Stimulated activated CD4-positive, alpha-beta T cell treated with anti-CD3 and anti-CD28 coated beads, Interleukin-12 subunit alpha, Interleukin-12 subunit beta, amount 100 ng/mL, for 4 hours (primary cell): Measurements from ENCODE around the gene CD248.

Experiments
- DNase-seq: peaks from one replicate; pipeline ENCODE4 v3.0.0-alpha.2; 2020

Gene CD248

GRCh38 chr11:66339686-66340483 is 23.0 kb upstream of the CD248 start:
- DNase-seq = no peak

- no peak for DNase-seq
Observed at GRCh38 chr11:66339162-66339675, 22.4 kb upstream of the CD248 start.

GRCh38 chr11:66338276-66339161 is 21.7 kb upstream of the CD248 start:
- DNase-seq = no peak

- DNase-seq = no peak
Observed at GRCh38 chr11:66337103-66337899, 20.5 kb upstream of the CD248 start.

DNA sequence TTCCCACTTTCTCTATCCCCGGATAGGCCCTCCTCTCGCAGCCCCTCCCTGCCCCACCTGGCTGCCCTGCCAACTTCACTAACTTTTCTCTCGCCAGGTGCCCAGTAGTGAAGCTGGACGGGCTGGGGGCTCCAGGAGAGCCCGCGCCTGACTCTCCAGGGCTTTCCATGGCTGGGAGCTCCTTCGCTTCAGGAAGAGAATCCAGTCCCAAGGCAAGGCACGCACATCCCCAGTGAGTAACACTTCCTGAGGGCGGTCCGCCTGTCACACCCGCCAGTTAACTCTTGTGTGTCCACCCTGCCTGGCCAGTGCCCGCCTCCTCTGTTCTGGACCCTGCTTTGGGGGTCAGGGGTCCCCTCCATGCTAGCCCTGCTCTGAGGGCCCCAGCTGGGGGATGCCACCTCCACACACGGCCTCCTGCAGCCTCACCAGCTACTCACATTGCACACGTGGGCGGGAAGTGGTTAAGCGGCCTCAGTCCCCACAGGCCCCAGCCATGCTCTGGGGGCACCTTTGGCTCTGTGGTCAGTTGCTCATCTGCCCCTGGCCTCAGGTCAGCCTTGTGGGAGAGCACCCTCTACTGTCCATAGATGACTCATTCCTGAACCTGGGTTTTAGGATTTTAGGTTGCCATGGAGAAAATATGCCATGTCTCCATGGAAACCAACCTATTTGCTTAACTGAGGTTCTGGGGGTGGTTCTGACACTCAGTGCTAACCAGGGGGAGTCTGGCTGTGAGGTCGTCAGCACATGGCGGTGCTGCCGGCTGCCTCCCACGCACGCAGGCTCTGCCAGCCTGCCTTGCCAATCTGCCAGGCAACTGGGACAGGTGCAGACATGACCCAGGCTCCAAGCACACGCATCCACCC is 19.6 kb upstream of the CD248 start, which contains the start of gene RIN1:
RIN1 (minus strand) TSS at position 201 of the 869 bp plus-strand sequence; CDS start at position 169, 32 bp downstream.
- DNase-seq = no peak

- DNase-seq = no peak
Observed at GRCh38 chr11:66335531-66336233, 18.8 kb upstream of the CD248 start.

GRCh38 chr11:66334605-66335442 is 18.0 kb upstream of the CD248 start:
- DNase-seq = no peak

- no peak for DNase-seq
Observed at GRCh38 chr11:66333896-66334604, 17.2 kb upstream of the CD248 start.

DNA sequence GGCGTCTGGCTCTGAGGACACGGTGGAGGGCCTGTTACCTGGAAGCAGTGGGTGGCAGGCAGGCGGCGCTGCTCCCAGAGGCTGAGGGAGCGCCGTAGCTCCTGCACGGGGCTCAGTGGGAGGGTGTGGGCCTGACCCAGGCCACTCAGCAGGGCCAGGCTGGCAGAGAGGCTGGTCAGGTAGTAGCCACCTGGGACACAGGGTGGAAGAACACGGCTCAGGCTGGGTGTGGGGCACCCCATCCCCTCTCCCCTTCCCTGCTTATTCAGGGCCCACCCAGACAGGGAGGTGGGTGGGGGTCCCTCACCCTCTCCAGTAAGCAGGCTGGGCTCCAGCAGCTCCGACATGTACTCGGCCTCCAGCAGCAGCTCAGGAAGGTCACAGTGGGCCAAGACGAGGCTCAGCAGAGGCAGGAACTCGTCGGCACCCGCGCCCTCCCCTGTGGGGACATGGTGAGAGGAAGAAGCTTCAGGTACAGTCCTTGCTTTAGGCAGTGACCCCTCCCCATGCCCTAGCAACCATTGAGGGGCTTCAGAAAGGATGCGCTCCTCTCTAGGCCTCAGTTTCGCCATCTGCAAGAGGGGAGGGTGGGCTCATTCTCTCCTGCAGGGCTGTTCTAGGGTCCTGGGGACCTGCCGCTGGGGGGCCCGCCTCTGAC is 16.5 kb upstream of the CD248 start:
- no peak for DNase-seq

GRCh38 chr11:66332371-66333219 is 15.8 kb upstream of the CD248 start:
- DNase-seq = no peak

GRCh38 chr11:66331542-66332370 is 14.9 kb upstream of the CD248 start:
- DNase-seq = no peak

DNA sequence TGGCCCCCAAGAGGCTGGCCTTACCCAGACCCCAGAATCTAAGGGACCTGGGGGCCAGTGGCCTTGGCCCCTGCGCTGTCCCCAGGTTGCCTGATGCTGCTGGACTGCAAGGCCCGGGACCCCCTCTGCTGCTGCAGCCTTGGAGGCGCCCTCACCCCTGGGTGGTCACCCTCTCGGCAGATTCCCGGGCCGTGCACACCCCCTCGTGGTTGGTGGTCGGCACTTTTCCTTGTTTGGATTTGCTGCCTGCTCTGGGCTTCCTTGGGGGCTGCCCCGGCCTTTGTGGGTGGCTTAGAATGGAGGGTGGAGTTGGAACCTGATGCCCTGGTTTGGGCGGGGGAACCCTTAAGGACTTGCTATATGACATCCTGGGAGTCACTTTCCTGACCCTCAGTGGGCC is 14.1 kb upstream of the CD248 start:
- no peak for DNase-seq

DNA sequence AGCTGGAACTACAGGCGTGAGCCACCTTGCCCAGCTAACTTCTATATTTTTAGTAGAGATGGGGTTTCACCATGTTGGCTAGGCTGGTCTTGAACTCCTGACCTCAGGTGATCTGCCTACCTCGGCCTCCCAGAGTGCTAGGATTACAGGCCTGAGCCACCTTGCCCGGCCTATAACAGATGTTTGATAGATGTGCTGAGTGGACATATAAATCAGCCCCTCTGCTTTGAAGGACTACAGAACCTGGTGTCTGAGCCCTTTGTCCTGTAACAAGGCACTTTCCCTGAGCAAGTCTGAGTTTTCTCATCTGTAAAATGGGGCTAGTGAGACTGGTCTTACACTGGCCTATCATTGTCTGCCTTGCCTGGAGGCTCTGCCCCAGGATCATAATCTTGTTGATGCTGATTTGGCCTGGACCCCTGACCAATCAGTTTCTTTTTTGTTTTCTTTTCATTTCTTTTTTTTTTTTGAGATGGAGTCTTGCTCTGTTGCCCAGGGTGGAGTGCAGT is 12.4 kb upstream of the CD248 start:
- no peak for DNase-seq

DNA sequence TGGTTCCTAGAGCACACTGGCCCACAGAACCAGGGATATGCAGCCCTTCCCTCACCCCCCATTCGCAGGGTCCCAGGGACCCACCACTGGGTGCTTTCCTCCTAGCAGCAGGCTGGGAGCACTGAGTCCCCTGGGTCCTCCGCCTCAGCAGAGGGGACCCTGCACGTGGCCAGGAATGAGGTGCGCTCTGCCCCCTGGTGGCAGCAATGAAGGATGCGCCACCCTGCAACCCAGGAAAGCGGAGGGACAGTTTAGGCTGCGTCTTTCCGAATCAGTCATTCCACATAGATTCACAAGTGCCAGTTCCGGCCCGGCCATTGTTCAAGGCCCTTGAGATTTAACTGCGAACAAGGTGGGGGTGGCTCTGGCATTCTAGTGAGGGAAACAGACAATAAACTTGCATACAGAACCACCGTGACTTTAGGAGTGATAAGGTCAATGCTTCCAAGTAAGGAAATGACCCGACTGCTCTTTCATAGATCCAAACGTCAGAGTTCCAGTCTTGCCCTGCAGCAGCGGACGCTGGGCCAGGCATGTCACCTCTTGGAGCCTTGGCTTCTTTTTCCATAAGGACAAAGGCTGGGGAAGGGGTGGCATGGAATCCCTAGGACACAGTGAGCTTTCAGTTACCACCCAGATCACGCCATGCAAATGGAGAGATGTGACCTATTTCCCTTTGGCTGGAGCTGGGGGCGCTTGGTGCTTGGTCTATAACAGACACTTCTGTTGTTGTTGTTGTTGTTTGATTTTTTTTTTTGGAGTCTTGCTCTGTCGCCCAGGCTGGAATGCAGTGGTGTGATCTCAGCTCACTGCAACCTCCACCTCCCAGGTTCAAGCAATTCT is 11.7 kb upstream of the CD248 start:
- DNase-seq = peak; percentile 80

GRCh38 chr11:66328031-66328301 is 11.1 kb upstream of the CD248 start:
- no peak for DNase-seq
